Measurements from ENCODE around the gene NDFIP2. TPM values are rescaled to one million over a fixed set of nuclear protein-coding genes. Genes with fewer than 3 reads are reported as not detected.

Gene NDFIP2
- total and polyA plus RNA-seq, 2 donors from 2014 or later = 28.7 to 52.2 TPM

- TF ChIP-seq CTCF (IDR thresholded peaks at IDR 0.05; ENCODE audit: borderline replicate concordance, extremely low read depth, insufficient read depth) = no peak
- intact Hi-C loops (cut with DNase I) = no loop called here
- DNase-seq (no peak), FAIRE-seq (no peak)
- H3K36me3 ChIP-seq (ENCODE audit: control insufficient read depth in 2 of 3, insufficient read depth in 3 of 3, low read length in 3 of 3) = no peaks in the 10 kb centered on the region
- no peak overlapping the region for H3K4me3 ChIP-seq (ENCODE audit: low read length in 3 of 3)
- H3K4me1 ChIP-seq (ENCODE audit: control insufficient read depth in 2 of 3, insufficient read depth in 2 of 3, low read depth in 1 of 3, low read length in 3 of 3) = peaks cover 0 to 12% (median 6%) of the 10 kb centered on the region in 3 donors
- no peaks in the 10 kb centered on the region for H3K9me3 ChIP-seq (ENCODE audit: control insufficient read depth in 2 of 3, insufficient read depth in 1 of 3, low read length in 3 of 3)
- H3K27ac ChIP-seq (ENCODE audit: low read depth in 2 of 2, low read length in 2 of 2) = no peak overlapping the region
- no peaks in the 10 kb centered on the region for H3K27me3 ChIP-seq (ENCODE audit: control insufficient read depth, insufficient read depth, low read length)
- no peak overlapping the region for H3K9ac ChIP-seq (ENCODE audit: low read length in 3 of 3)
These were observed 12.1 kb downstream of the NDFIP2 start for GRCh38 chr13:79492918-79493594.

DNA sequence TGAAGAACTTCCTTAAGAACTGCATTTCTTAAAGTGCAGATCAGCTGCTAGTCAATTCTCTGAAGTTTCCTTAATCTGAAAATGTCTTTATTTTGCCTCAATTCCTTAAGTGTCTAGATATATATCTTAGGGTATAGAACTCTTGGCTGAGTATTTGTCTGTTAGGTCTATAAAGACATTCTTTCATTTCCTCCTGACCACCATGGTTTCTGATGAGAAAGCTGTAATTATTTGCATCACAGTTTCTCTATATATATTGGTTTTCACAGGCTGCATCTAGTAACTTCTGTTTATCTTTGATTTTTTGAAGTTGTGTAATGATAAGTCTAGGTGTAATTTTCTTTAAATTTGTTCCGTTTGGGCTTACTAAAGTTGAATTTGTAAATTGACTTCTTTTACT is 15.2 kb downstream of the NDFIP2 start:
- no peak overlapping the region for H3K4me3 ChIP-seq (ENCODE audit: low read length in 3 of 3)
- no peak for TF ChIP-seq CTCF (IDR thresholded peaks at IDR 0.05; ENCODE audit: borderline replicate concordance, extremely low read depth, insufficient read depth)
- no peak for FAIRE-seq

DNA sequence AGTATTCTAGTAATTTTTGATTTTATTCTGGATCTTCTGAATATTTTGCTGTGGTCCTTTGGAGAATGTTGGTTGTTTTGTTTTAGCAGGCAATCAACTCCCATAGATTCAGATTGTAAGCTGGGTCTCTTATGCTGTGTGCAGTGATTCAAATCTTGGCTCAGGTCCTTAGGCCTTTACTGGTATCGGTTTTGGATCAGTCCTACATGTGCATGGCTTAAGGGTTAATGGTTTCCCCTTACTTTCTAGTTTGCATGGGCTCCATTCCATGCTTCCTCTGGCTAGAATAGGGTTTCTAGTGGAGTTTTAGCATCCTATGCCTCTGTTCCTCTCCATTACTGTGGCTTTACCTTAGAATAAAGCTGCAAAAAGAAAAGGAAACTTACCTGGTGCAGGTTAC is 16.1 kb downstream of the NDFIP2 start:
- no peaks in the 10 kb centered on the region for H3K36me3 ChIP-seq (ENCODE audit: control insufficient read depth in 2 of 3, insufficient read depth in 3 of 3, low read length in 3 of 3)
- no peak overlapping the region for H3K27ac ChIP-seq (ENCODE audit: low read depth in 2 of 2, low read length in 2 of 2)
- no peaks in the 10 kb centered on the region for H3K27me3 ChIP-seq (ENCODE audit: control insufficient read depth, insufficient read depth, low read length)
- H3K4me3 ChIP-seq (ENCODE audit: low read length in 3 of 3) = no peak overlapping the region
- H3K9ac ChIP-seq (ENCODE audit: low read length in 3 of 3) = no peak overlapping the region
- intact Hi-C loops (cut with DNase I) = no loop called here
- no peak for DNase-seq
- H3K4me1 ChIP-seq (ENCODE audit: control insufficient read depth in 2 of 3, insufficient read depth in 2 of 3, low read depth in 1 of 3, low read length in 3 of 3) = peaks cover 0 to 8% (median 2%) of the 10 kb centered on the region in 3 donors
- no peak for FAIRE-seq
- no peaks in the 10 kb centered on the region for H3K9me3 ChIP-seq (ENCODE audit: control insufficient read depth in 2 of 3, insufficient read depth in 1 of 3, low read length in 3 of 3)
- no peak for TF ChIP-seq CTCF (IDR thresholded peaks at IDR 0.05; ENCODE audit: borderline replicate concordance, extremely low read depth, insufficient read depth)

More for the DNA sequence above, 15.2 kb downstream of the NDFIP2 start:
- Histone ChIP-seq H3K4me1 (ENCODE audit: control insufficient read depth in 2 of 3, insufficient read depth in 2 of 3, low read depth in 1 of 3, low read length in 3 of 3) (peaks cover 0 to 12% (median 2%) of the 10 kb centered on the region in 3 donors), H3K27me3 (ENCODE audit: control insufficient read depth, insufficient read depth, low read length) (no peaks in the 10 kb centered on the region), H3K36me3 (ENCODE audit: control insufficient read depth in 2 of 3, insufficient read depth in 3 of 3, low read length in 3 of 3) (no peaks in the 10 kb centered on the region), H3K27ac (ENCODE audit: low read depth in 2 of 2, low read length in 2 of 2) (no peak overlapping the region), H3K9ac (ENCODE audit: low read length in 3 of 3) (no peak overlapping the region), H3K9me3 (ENCODE audit: control insufficient read depth in 2 of 3, insufficient read depth in 1 of 3, low read length in 3 of 3) (no peaks in the 10 kb centered on the region)
- no peak for DNase-seq
- intact Hi-C loops (cut with DNase I) = no loop called here
